Ovary (tissue), 9 donors: ENCODE results near the gene FOXK2. TPM values are rescaled to one million over a fixed set of nuclear protein-coding genes. Genes with fewer than 3 reads are reported as not detected.
"Not testable (repeated sequence)": the region's sequence is repeated elsewhere in the genome, so short reads cannot be mapped to it uniquely, and the experiment has no call there.

Source experiments
- DNase-seq, 5 donors: peaks; one replicate each; pipeline ENCODE4 v3.0.0-alpha.2; 2019 to 2020
- H3K27ac ChIP-seq, 2 donors: fragments of 200-600 bp; one replicate each; pipeline versions ENCODE4 v1.5.1 to v1.8.0; 2019 to 2022
- H3K27me3 ChIP-seq: fragments of 200-600 bp; one replicate; pipeline ENCODE4 v1.8.0; 2022
- H3K36me3 ChIP-seq: fragments of 200-600 bp; sonication (generic); one replicate; pipeline ENCODE4 v1.5.1; 2019
- H3K4me1 ChIP-seq: one replicate; pipeline ENCODE4 v1.8.1; 2013; ENCODE audit warnings: mild to moderate bottlenecking, moderate library complexity; ENCODE audit not compliant: insufficient read depth
- H3K4me3 ChIP-seq: fragments of 200-600 bp; sonication (generic); one replicate; pipeline ENCODE4 v1.5.1; 2017
- H3K9me3 ChIP-seq, 2 donors: fragments of 200-600 bp in 1 of 2; sonication (generic) in 1 of 2; one replicate each; pipeline versions ENCODE4 v1.5.1 to v1.8.1; 2013 to 2019; ENCODE audit warnings: mild to moderate bottlenecking in 1 of 2, moderate library complexity in 1 of 2
- CTCF ChIP-seq, 3 donors: fragments of 450-650 bp in 2 of 3; fragments of 200-600 bp in 1 of 3; IDR thresholded peaks; one replicate each; pipeline versions ENCODE4 v1.5.1 to v1.8.0; 2016 to 2022; ENCODE audit warnings: antibody characterized with exemption in 3 of 3, mild to moderate bottlenecking in 1 of 3
- EP300 ChIP-seq: sonication (generic); formaldehyde crosslinking; IDR thresholded peaks from one replicate; pipeline ENCODE4 v1.6.1; 2017; ENCODE audit warnings: antibody characterized with exemption
- POLR2A ChIP-seq: fragments of 450-650 bp; IDR thresholded peaks from one replicate; pipeline ENCODE4 v1.6.1; 2017; ENCODE audit warnings: antibody characterized with exemption, mild to moderate bottlenecking, moderate library complexity
- WGBS, 3 donors: extraction: QIAGEN DNeasy Blood & Tissue Kit in 1 of 3; methylation state at CpG; one replicate each; pipeline versions ENCODE4 v1.1.5 to v1.1.7; 2013 to 2017; 5-methylcytosine and 5-hydroxymethylcytosine counted together
- intact Hi-C, 4 donors: fragments of 100-400 bp; cut with DNase I; formaldehyde crosslinking; loops; one replicate each; pipeline versions ENCODE4 v1.11.0 to v1.15.1; 2022 to 2023
- polyA plus RNA-seq, 2 donors: library from polyadenylated mRNA; stranded (reverse); fragments of 200-250 nt in 1 of 2; fragments of 350-450 nt in 1 of 2; fragmentation: Illumina TruSeq in 1 of 2; extraction: RNeasy Lipid Tissue Mini Kit (QIAGEN cat#74804) in 1 of 2; gene quantifications; one replicate each; pipeline ENCODE4 v1.2.3, GENCODE V29; 2013 to 2014
- total RNA-seq, 7 donors: library from RNA; depleted of rRNA in 2 of 7; stranded (reverse); fragments of >200 nt in 2 of 7; fragmentation: NEBNext Ultra II Directional in 3 of 7; extraction: Animal tissue kit (Norgen Biotek cat#: 25700) in 3 of 7; gene quantifications; one replicate each; pipeline versions ENCODE4 v1.1.0 to v1.2.4, GENCODE V29; 2016 to 2023
- donor health status: DM: no; HTN: no; CAD: no; lungs with moderate emphysema.
- donor health status: DM: no; HTN: no; CAD: no.
- donor health status: Bipolar disorder and iron deficiency.
- donor health status: DM: yes; HTN: yes; CAD: no.
- donor health status: DM: no; HTN: no; CAD: no.
- donor health status: DM: yes; HTN: yes; CAD: no.

FOXK2 gene
- total and polyA plus RNA-seq, 9 donors = 19.1 to 67.6 (median 43.0) TPM

GRCh38 chr17:82503728-82504308 lies 15.7 kb upstream of the FOXK2 start:
- Histone ChIP-seq H3K36me3 (no peaks in the 10 kb centered on the region), H3K27ac (no peak overlapping the region), H3K4me3 (no peak overlapping the region), H3K27me3 (no peaks in the 10 kb centered on the region), H3K4me1 (no peaks in the 10 kb centered on the region), H3K9me3 (no peaks in the 10 kb centered on the region)
- intact Hi-C loops = no loop called here
- no peak for TF ChIP-seq EP300
- no peak for TF ChIP-seq POLR2A
- no peak for TF ChIP-seq CTCF (IDR thresholded peaks at IDR 0.05)
- 61 to 65% (median 65%) methylated on average over 21 of the region's 21 CpGs for WGBS, 3 donors
- no peak for DNase-seq

- no peaks in the 10 kb centered on the region for H3K9me3 ChIP-seq
- 81 to 85% (median 84%) methylated on average over 6 of the region's 6 CpGs for WGBS, 3 donors
- no peaks in the 10 kb centered on the region for H3K27me3 ChIP-seq
- no peak overlapping the region for H3K4me3 ChIP-seq
- H3K27ac ChIP-seq = no peak overlapping the region
- TF ChIP-seq POLR2A (no peak), EP300 (no peak), CTCF (IDR thresholded peaks at IDR 0.05) (no peak)
- no peaks in the 10 kb centered on the region for H3K36me3 ChIP-seq
- intact Hi-C loops = no loop called here
- DNase-seq = no peak
- H3K4me1 ChIP-seq = no peaks in the 10 kb centered on the region
Observed at GRCh38 chr17:82505296-82505695, 14.2 kb upstream of the FOXK2 start.

GRCh38 chr17:82506402-82506801 lies 13.1 kb upstream of the FOXK2 start:
- H3K4me1 ChIP-seq, intact Hi-C loops, DNase-seq, H3K27ac ChIP-seq, H3K9me3 ChIP-seq, H3K4me3 ChIP-seq, H3K36me3 ChIP-seq, H3K27me3 ChIP-seq: not testable (repeated sequence)
- 69 to 73% (median 72%) methylated on average over 7 of the region's 7 CpGs for WGBS, 3 donors

GRCh38 chr17:82507631-82508175 lies 11.8 kb upstream of the FOXK2 start:
- Histone ChIP-seq H3K4me1 (no peaks in the 10 kb centered on the region), H3K36me3 (no peaks in the 10 kb centered on the region), H3K9me3 (no peaks in the 10 kb centered on the region), H3K27me3 (no peaks in the 10 kb centered on the region), H3K27ac (no peak overlapping the region), H3K4me3 (no peak overlapping the region)
- TF ChIP-seq CTCF (IDR thresholded peaks at IDR 0.05) (no peak), POLR2A (no peak), EP300 (no peak)
- DNase-seq = no peak
- 78 to 86% (median 83%) methylated on average over 7 of the region's 7 CpGs for WGBS, 3 donors
- intact Hi-C loops = no loop called here

GRCh38 chr17:82511642-82512041 lies 7.9 kb upstream of the FOXK2 start:
- H3K27me3 ChIP-seq, H3K9me3 ChIP-seq, H3K4me1 ChIP-seq, H3K27ac ChIP-seq, H3K4me3 ChIP-seq, DNase-seq, H3K36me3 ChIP-seq, intact Hi-C loops: not testable (repeated sequence)
- 85 to 91% (median 88%) methylated on average over 5 of the region's 5 CpGs for WGBS, 3 donors

- H3K36me3 ChIP-seq, H3K4me1 ChIP-seq, H3K4me3 ChIP-seq, DNase-seq, H3K9me3 ChIP-seq, H3K27ac ChIP-seq, intact Hi-C loops, H3K27me3 ChIP-seq: not testable (repeated sequence)
- 86 to 94% (median 93%) methylated on average over 10 of the region's 10 CpGs for WGBS, 3 donors
Observed at GRCh38 chr17:82513864-82514263, 5.7 kb upstream of the FOXK2 start.
